A673 (cell line): ENCODE data around the gene MB21D2. TPM values are rescaled to one million over a fixed set of nuclear protein-coding genes. Genes with fewer than 3 reads are reported as not detected.

Experiments used
- BruUV-seq: library from RNA; stranded (reverse); fragments of 400-500 nt; replicated peaks from 2 replicates; lab custom pipeline; 2021; lab: Mats Ljungman, UMichigan
- CTCF ChIA-PET: fragments of 300-600 bp; sonication (Branson Sonifier 250); formaldehyde crosslinking; loops from one replicate; lab custom pipeline; 2022; ENCODE audit warnings: antibody characterized with exemption; lab: Charles Lee
- POLR2A ChIA-PET: fragments of 300-600 bp; sonication (Branson Sonifier 250); formaldehyde crosslinking; loops from one replicate; lab custom pipeline; 2022; ENCODE audit warnings: antibody characterized with exemption; ENCODE audit not compliant: low non-redundant PET; lab: Charles Lee
- DNase-seq: peaks from one replicate; pipeline ENCODE4 v3.0.0-alpha.2; 2015; ENCODE audit warnings: low spot score
- H3K27ac ChIP-seq: fragments of 200-600 bp; sonication (generic); 2 replicates; pipeline ENCODE4 v1.5.1; 2016; ENCODE audit warnings: mixed run types, low read depth, mild to moderate bottlenecking, mixed read lengths, antibody characterized with exemption, low read length; ENCODE audit not compliant: poor library complexity, severe bottlenecking
- H3K27me3 ChIP-seq: fragments of 200-600 bp; sonication (generic); replicated peaks from 2 replicates; pipeline ENCODE4 v1.6.1; 2017; ENCODE audit warnings: mixed run types, low read depth, mild to moderate bottlenecking, mixed read lengths, antibody characterized with exemption, low read length; ENCODE audit not compliant: insufficient read depth, poor library complexity
- H3K36me3 ChIP-seq: fragments of 200-600 bp; sonication (generic); 2 replicates; pipeline ENCODE4 v1.6.1; 2016; ENCODE audit warnings: mixed run types, mild to moderate bottlenecking, mixed read lengths, antibody characterized with exemption, low read length; ENCODE audit not compliant: insufficient read depth, poor library complexity, severe bottlenecking
- H3K4me1 ChIP-seq: fragments of 200-600 bp; sonication (generic); 2 replicates; pipeline ENCODE4 v1.6.1; 2017; ENCODE audit warnings: mixed run types, mild to moderate bottlenecking, mixed read lengths, antibody characterized with exemption, low read length; ENCODE audit not compliant: insufficient read depth, poor library complexity, severe bottlenecking
- H3K4me3 ChIP-seq: fragments of 200-600 bp; sonication (generic); 2 replicates; pipeline ENCODE4 v1.5.1; 2016; ENCODE audit warnings: low read depth, mixed run types, mild to moderate bottlenecking, mixed read lengths, low read length; ENCODE audit not compliant: poor library complexity, severe bottlenecking
- H3K9me3 ChIP-seq: fragments of 200-600 bp; sonication (generic); 2 replicates; pipeline ENCODE4 v1.6.1; 2016; ENCODE audit warnings: mixed run types, low read depth, mild to moderate bottlenecking, mixed read lengths, antibody characterized with exemption, low read length; ENCODE audit not compliant: poor library complexity, severe bottlenecking
- EZH2 ChIP-seq: fragments of 200-600 bp; sonication (generic); IDR thresholded peaks from 2 replicates; pipeline ENCODE4 v1.6.1; 2017; ENCODE audit warnings: borderline replicate concordance, low read depth, mild to moderate bottlenecking, mixed read lengths, antibody characterized with exemption, low read length; ENCODE audit not compliant: poor library complexity, severe bottlenecking
- intact Hi-C: fragments of 100-400 bp; cut with micrococcal nuclease; formaldehyde crosslinking; loops from one replicate; pipeline ENCODE4 v1.10.0; 2022; ENCODE audit not compliant: unreplicated experiment
- total RNA-seq: library from RNA; stranded (reverse); gene quantifications from 2 replicates; pipeline ENCODE4 v1.2.3, GENCODE V29; 2021
- TF ChIP-seq, protein P1 (sequence below): fragments of 300-800, 200-600 bp; sonication (generic); conservative IDR thresholded peaks from 2 replicates; pipeline ENCODE4 v1.5.1; 2017; ENCODE audit warnings: low read depth, mild to moderate bottlenecking, antibody characterized with exemption, low read length, moderate library complexity, mixed read lengths

Gene MB21D2
- total RNA-seq, 1 experiment from 2014 or later: 8.1 TPM

DNA sequence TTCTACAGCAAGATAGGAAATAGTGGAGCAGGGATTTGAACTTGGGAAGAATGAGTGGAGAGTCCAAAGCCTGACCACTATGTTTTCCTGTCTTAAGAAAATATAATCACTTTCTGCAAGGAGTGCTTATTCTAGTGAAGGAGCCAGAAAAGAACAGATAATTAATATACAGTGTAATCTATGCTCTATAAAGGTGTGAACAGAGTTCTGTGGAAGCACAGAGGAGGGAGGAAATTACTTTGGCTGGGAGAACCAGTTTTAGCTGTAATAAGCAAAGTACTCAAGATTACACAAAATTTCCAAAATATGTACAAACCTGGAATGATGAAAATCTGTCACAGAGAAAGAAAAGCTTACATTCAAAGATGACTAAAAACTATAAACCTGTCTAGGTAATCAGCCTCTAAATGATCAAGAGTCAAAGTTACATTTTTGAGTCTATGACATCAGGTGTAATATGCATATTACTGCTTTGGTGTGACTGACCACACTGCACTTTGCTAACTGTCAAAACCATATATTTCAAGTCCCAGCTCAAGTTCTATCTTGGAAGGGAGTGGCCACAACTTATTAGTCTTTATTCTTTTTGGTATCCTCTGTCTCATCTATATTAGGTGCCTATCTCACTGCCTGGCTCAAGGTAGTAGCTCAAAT lies 40.7 kb upstream of the MB21D2 start:
- no TSS peak for BruUV-seq
- Histone ChIP-seq H3K9me3 (no peaks in the 10 kb centered on the region), H3K4me3 (no peak overlapping the region), H3K27me3 (no peaks in the 10 kb centered on the region), H3K27ac (no peak overlapping the region), H3K4me1 (no peaks in the 10 kb centered on the region), H3K36me3 (no peaks in the 10 kb centered on the region)
- ChIA-PET CTCF (no interaction called here), POLR2A (no interaction called here)
- TF ChIP-seq, protein P1, sequence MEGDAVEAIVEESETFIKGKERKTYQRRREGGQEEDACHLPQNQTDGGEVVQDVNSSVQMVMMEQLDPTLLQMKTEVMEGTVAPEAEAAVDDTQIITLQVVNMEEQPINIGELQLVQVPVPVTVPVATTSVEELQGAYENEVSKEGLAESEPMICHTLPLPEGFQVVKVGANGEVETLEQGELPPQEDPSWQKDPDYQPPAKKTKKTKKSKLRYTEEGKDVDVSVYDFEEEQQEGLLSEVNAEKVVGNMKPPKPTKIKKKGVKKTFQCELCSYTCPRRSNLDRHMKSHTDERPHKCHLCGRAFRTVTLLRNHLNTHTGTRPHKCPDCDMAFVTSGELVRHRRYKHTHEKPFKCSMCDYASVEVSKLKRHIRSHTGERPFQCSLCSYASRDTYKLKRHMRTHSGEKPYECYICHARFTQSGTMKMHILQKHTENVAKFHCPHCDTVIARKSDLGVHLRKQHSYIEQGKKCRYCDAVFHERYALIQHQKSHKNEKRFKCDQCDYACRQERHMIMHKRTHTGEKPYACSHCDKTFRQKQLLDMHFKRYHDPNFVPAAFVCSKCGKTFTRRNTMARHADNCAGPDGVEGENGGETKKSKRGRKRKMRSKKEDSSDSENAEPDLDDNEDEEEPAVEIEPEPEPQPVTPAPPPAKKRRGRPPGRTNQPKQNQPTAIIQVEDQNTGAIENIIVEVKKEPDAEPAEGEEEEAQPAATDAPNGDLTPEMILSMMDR: no peak
- TF ChIP-seq EZH2: no peak
- DNase-seq: no peak
- intact Hi-C loops: no loop called here

DNA sequence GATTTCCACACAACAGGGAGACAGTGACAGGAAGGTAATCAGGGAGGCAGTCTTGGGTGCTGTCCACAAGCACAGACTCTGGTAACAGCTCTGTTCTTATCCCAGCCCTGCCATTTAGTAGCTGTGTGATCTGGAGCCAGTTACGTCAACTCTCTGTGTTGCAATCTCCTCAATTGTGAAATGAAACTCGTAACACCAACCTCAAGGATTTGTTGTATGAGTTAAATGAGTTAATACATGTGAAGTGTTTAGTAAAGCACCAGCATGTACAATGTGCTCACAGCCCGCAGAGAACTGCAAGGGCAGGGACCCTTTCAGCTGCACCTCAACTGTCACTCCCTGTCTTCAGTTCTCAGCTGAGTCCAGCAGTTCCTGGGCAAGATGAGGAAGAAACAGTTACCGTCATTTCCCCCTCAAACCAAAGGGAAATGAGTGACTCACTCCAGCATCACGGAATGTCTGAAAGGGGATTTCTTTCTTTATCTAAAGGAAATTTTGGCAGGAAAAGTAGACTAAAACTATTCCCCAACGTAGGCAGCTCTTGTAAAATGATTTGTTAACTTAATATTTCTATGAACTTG lies 39.9 kb upstream of the MB21D2 start:
- Histone ChIP-seq H3K27ac (no peak overlapping the region), H3K4me3 (no peak overlapping the region), H3K4me1 (no peaks in the 10 kb centered on the region), H3K36me3 (no peaks in the 10 kb centered on the region), H3K9me3 (no peaks in the 10 kb centered on the region), H3K27me3 (no peaks in the 10 kb centered on the region)
- BruUV-seq: no TSS peak
- peak; percentile 55 for DNase-seq
- TF ChIP-seq, protein P1: no peak
- no peak for TF ChIP-seq EZH2
- ChIA-PET CTCF (no interaction called here), POLR2A (interaction anchor here (0.6 to 0.8 kb wide), 2 partner anchors 10 to 15 kb away, joined by 3 read pairs; no protein-coding TSS in a partner anchor)
- intact Hi-C loops: no loop called here

- POLR2A ChIA-PET: no interaction called here
- CTCF ChIA-PET: no interaction called here
- no peaks in the 10 kb centered on the region for H3K27me3 ChIP-seq
Measured at GRCh38 chr3:192953926-192954325, 36.3 kb upstream of the MB21D2 start.

More at GRCh38 chr3:192953926-192954325, 36.3 kb upstream of the MB21D2 start:
- H3K4me1 ChIP-seq: no peaks in the 10 kb centered on the region
- no TSS peak for BruUV-seq
- no peak for TF ChIP-seq EZH2
- TF ChIP-seq, protein P1: no peak
- no peak overlapping the region for H3K27ac ChIP-seq
- no peaks in the 10 kb centered on the region for H3K9me3 ChIP-seq
- no peak overlapping the region for H3K4me3 ChIP-seq
- no peak for DNase-seq
- no peaks in the 10 kb centered on the region for H3K36me3 ChIP-seq
- intact Hi-C loops: no loop called here
